Measurements from ENCODE around the gene DPF3.

DPF3 gene

GRCh38 chr14:72599579-72600470, 294.1 kb downstream of the DPF3 start:
- Histone ChIP-seq H3K4me3 (no peak overlapping the region), H3K4me1 (no peaks in the 10 kb centered on the region), H3K36me3 (replicated peaks) (no peaks in the 10 kb centered on the region), H3K27me3 (ENCODE audit: low read depth) (peaks cover 21% of the 10 kb centered on the region), H3K9me3 (no peaks in the 10 kb centered on the region)
- in situ Hi-C loops (cut with MboI; ENCODE audit: low sequenced_read_pairs): no loop called here
- no peak for DNase-seq (ENCODE audit: low spot score in 2 of 2)

- Histone ChIP-seq H3K27me3 (ENCODE audit: low read depth) (peaks cover 12% of the 10 kb centered on the region), H3K9me3 (no peaks in the 10 kb centered on the region), H3K36me3 (replicated peaks) (no peaks in the 10 kb centered on the region), H3K4me1 (no peaks in the 10 kb centered on the region), H3K4me3 (no peak overlapping the region)
- DNase-seq (ENCODE audit: low spot score in 2 of 2): no peak
- in situ Hi-C loops (cut with MboI; ENCODE audit: low sequenced_read_pairs): no loop called here
Measured at GRCh38 chr14:72598306-72598705, 295.6 kb downstream of the DPF3 start.

GRCh38 chr14:72597252-72598233, 296.4 kb downstream of the DPF3 start:
- H3K4me3 ChIP-seq: no peak overlapping the region
- no peak for DNase-seq (ENCODE audit: low spot score in 2 of 2)
- no peaks in the 10 kb centered on the region for H3K36me3 ChIP-seq (replicated peaks)
- H3K4me1 ChIP-seq: no peaks in the 10 kb centered on the region
- peaks cover 10% of the 10 kb centered on the region for H3K27me3 ChIP-seq (ENCODE audit: low read depth)
- H3K9me3 ChIP-seq: no peaks in the 10 kb centered on the region
- in situ Hi-C loops (cut with MboI; ENCODE audit: low sequenced_read_pairs): no loop called here

GRCh38 chr14:72595152-72595862, 298.6 kb downstream of the DPF3 start:
- H3K27me3 ChIP-seq (ENCODE audit: low read depth): peaks cover 4% of the 10 kb centered on the region
- no peaks in the 10 kb centered on the region for H3K36me3 ChIP-seq (replicated peaks)
- H3K9me3 ChIP-seq: no peaks in the 10 kb centered on the region
- no peaks in the 10 kb centered on the region for H3K4me1 ChIP-seq
- H3K4me3 ChIP-seq: no peak overlapping the region
- in situ Hi-C loops (cut with MboI; ENCODE audit: low sequenced_read_pairs): no loop called here
- no peak for DNase-seq (ENCODE audit: low spot score in 2 of 2)

- no peak for DNase-seq (ENCODE audit: low spot score in 2 of 2)
- peaks cover 5% of the 10 kb centered on the region for H3K27me3 ChIP-seq (ENCODE audit: low read depth)
- in situ Hi-C loops (cut with MboI; ENCODE audit: low sequenced_read_pairs): no loop called here
Measured at GRCh38 chr14:72594099-72594901, 299.6 kb downstream of the DPF3 start.

GRCh38 chr14:72591391-72591790, 302.5 kb downstream of the DPF3 start:
- Histone ChIP-seq H3K4me3 (no peak overlapping the region), H3K9me3 (no peaks in the 10 kb centered on the region), H3K27me3 (ENCODE audit: low read depth) (peaks cover 5% of the 10 kb centered on the region), H3K36me3 (replicated peaks) (no peaks in the 10 kb centered on the region), H3K4me1 (no peaks in the 10 kb centered on the region)
- DNase-seq (ENCODE audit: low spot score in 2 of 2): no peak
- in situ Hi-C loops (cut with MboI; ENCODE audit: low sequenced_read_pairs): no loop called here

More at GRCh38 chr14:72594099-72594901, 299.6 kb downstream of the DPF3 start:
- H3K4me1 ChIP-seq: no peaks in the 10 kb centered on the region
- no peaks in the 10 kb centered on the region for H3K36me3 ChIP-seq (replicated peaks)
- no peaks in the 10 kb centered on the region for H3K9me3 ChIP-seq
- no peak overlapping the region for H3K4me3 ChIP-seq

GRCh38 chr14:72590577-72590976, 303.3 kb downstream of the DPF3 start:
- Histone ChIP-seq H3K36me3 (replicated peaks) (no peaks in the 10 kb centered on the region), H3K27me3 (ENCODE audit: low read depth) (peaks cover 5% of the 10 kb centered on the region), H3K4me1 (no peaks in the 10 kb centered on the region), H3K4me3 (no peak overlapping the region), H3K9me3 (no peaks in the 10 kb centered on the region)
- in situ Hi-C loops (cut with MboI; ENCODE audit: low sequenced_read_pairs): no loop called here
- DNase-seq (ENCODE audit: low spot score in 2 of 2): no peak

GRCh38 chr14:72589652-72590051, 304.2 kb downstream of the DPF3 start:
- Histone ChIP-seq H3K27me3 (ENCODE audit: low read depth) (peaks cover 5% of the 10 kb centered on the region), H3K4me3 (no peak overlapping the region), H3K9me3 (no peaks in the 10 kb centered on the region), H3K4me1 (no peaks in the 10 kb centered on the region), H3K36me3 (replicated peaks) (no peaks in the 10 kb centered on the region)
- DNase-seq (ENCODE audit: low spot score in 2 of 2): no peak
- in situ Hi-C loops (cut with MboI; ENCODE audit: low sequenced_read_pairs): no loop called here

- Histone ChIP-seq H3K36me3 (replicated peaks) (no peaks in the 10 kb centered on the region), H3K4me1 (no peaks in the 10 kb centered on the region), H3K4me3 (no peak overlapping the region), H3K9me3 (no peaks in the 10 kb centered on the region), H3K27me3 (ENCODE audit: low read depth) (peaks cover 5% of the 10 kb centered on the region)
- DNase-seq (ENCODE audit: low spot score in 2 of 2): no peak
- in situ Hi-C loops (cut with MboI; ENCODE audit: low sequenced_read_pairs): no loop called here
Measured at GRCh38 chr14:72588521-72588920, 305.4 kb downstream of the DPF3 start.

- H3K4me3 ChIP-seq: no peak overlapping the region
- peaks cover 3% of the 10 kb centered on the region; the same call in 1 of the 2 replicates for H3K27me3 ChIP-seq (ENCODE audit: low read depth)
- no peak for DNase-seq (ENCODE audit: low spot score in 2 of 2)
- in situ Hi-C loops (cut with MboI; ENCODE audit: low sequenced_read_pairs): no loop called here
- H3K36me3 ChIP-seq (replicated peaks): no peaks in the 10 kb centered on the region
- H3K4me1 ChIP-seq: no peaks in the 10 kb centered on the region
- H3K9me3 ChIP-seq: no peaks in the 10 kb centered on the region
Measured at GRCh38 chr14:72583316-72584272, 310.3 kb downstream of the DPF3 start.

GRCh38 chr14:72582582-72582981, 311.3 kb downstream of the DPF3 start:
- no peak for DNase-seq (ENCODE audit: low spot score in 2 of 2)

GRCh38 chr14:72578514-72578913, 315.4 kb downstream of the DPF3 start:
- no peaks in the 10 kb centered on the region for H3K4me1 ChIP-seq
- no peak for DNase-seq (ENCODE audit: low spot score in 2 of 2)
- peaks cover 10% of the 10 kb centered on the region for H3K27me3 ChIP-seq (ENCODE audit: low read depth)
- in situ Hi-C loops (cut with MboI; ENCODE audit: low sequenced_read_pairs): no loop called here
- no peaks in the 10 kb centered on the region for H3K36me3 ChIP-seq (replicated peaks)
- no peaks in the 10 kb centered on the region for H3K9me3 ChIP-seq
- no peak overlapping the region for H3K4me3 ChIP-seq

More at GRCh38 chr14:72582582-72582981, 311.3 kb downstream of the DPF3 start:
- H3K9me3 ChIP-seq: no peaks in the 10 kb centered on the region
- no peaks in the 10 kb centered on the region for H3K36me3 ChIP-seq (replicated peaks)
- no peak overlapping the region for H3K4me3 ChIP-seq
- no peaks in the 10 kb centered on the region for H3K4me1 ChIP-seq
- peaks cover 3% of the 10 kb centered on the region; the same call in 1 of the 2 replicates for H3K27me3 ChIP-seq (ENCODE audit: low read depth)
- in situ Hi-C loops (cut with MboI; ENCODE audit: low sequenced_read_pairs): no loop called here

Measured in HAP-1 (cell line).